Glutamatergic neuron (in vitro differentiated cells): ENCODE results near the gene HHIPL1. TPM values are rescaled to one million over a fixed set of nuclear protein-coding genes. Genes with fewer than 3 reads are reported as not detected.

Experiments used
- DNase-seq: peaks from one replicate; pipeline ENCODE4 v3.0.0; 2022
- H3K27ac Mint-ChIP-seq: one replicate; pipeline ENCODE4 v1.8.0; 2020; ENCODE audit warnings: mild to moderate bottlenecking, mixed read lengths, inconsistent platforms; ENCODE audit not compliant: unreplicated experiment
- H3K27me3 Mint-ChIP-seq: one replicate; pipeline ENCODE4 v1.8.0; 2020; ENCODE audit warnings: mild to moderate bottlenecking, moderate library complexity, mixed read lengths, inconsistent platforms; ENCODE audit not compliant: unreplicated experiment
- H3K36me3 Mint-ChIP-seq: one replicate; pipeline ENCODE4 v1.8.0; 2020; ENCODE audit warnings: mild to moderate bottlenecking, mixed read lengths, inconsistent platforms; ENCODE audit not compliant: unreplicated experiment
- H3K4me1 Mint-ChIP-seq: one replicate; pipeline ENCODE4 v1.8.0; 2020; ENCODE audit warnings: mild to moderate bottlenecking, low read depth, mixed read lengths, inconsistent platforms; ENCODE audit not compliant: unreplicated experiment
- H3K4me3 Mint-ChIP-seq: one replicate; pipeline ENCODE4 v1.8.0; 2020; ENCODE audit warnings: mild to moderate bottlenecking, mixed read lengths, inconsistent platforms; ENCODE audit not compliant: unreplicated experiment
- H3K9me3 Mint-ChIP-seq: one replicate; pipeline ENCODE4 v1.8.0; 2020; ENCODE audit warnings: mild to moderate bottlenecking, moderate library complexity, mixed read lengths, inconsistent platforms; ENCODE audit not compliant: unreplicated experiment
- CTCF ChIP-seq: fragments of 200-600 bp; sonication (generic); IDR thresholded peaks from one replicate; pipeline ENCODE4 v1.5.0; 2021; ENCODE audit not compliant: partially characterized antibody, unreplicated experiment
- total RNA-seq: library from RNA; stranded (reverse); fragmentation: NEBNext Ultra II Directional; extraction: Animal tissue kit (Norgen Biotek cat#: 25700); gene quantifications from one replicate; pipeline ENCODE4 v1.2.1, GENCODE V29; 2021; ENCODE audit not compliant: unreplicated experiment

Gene HHIPL1
- total RNA-seq, 1 donor from 2014 or later, result 0.47 TPM

- peaks cover 8% of the 10 kb centered on the region for H3K27me3 Mint-ChIP-seq
- peaks cover 8% of the 10 kb centered on the region for H3K9me3 Mint-ChIP-seq
- DNase-seq, result no peak
- H3K27ac Mint-ChIP-seq, result no peak overlapping the region
- H3K4me1 Mint-ChIP-seq, result peaks cover 7% of the 10 kb centered on the region
- no peaks in the 10 kb centered on the region for H3K36me3 Mint-ChIP-seq
- no peak overlapping the region for H3K4me3 Mint-ChIP-seq
- no peak for TF ChIP-seq CTCF
These were observed 36.9 kb downstream of the HHIPL1 start for GRCh38 chr14:99681832-99682148.

- Mint-ChIP-seq H3K4me3 (peak overlapping the region; percentile 84), H3K27me3 (peaks cover 8% of the 10 kb centered on the region), H3K4me1 (peaks cover 7% of the 10 kb centered on the region), H3K9me3 (peaks cover 5% of the 10 kb centered on the region), H3K36me3 (no peaks in the 10 kb centered on the region), H3K27ac (no peak overlapping the region)
- TF ChIP-seq CTCF, result peak; percentile 96
- peak; percentile 94 for DNase-seq
These were observed 38.1 kb downstream of the HHIPL1 start for GRCh38 chr14:99682809-99683618.

GRCh38 chr14:99683619-99684409 lies 38.9 kb downstream of the HHIPL1 start, which contains the start of gene CYP46A1:
Gene CYP46A1, plus strand, starts transcription at chr14:99684298. Its CDS starts 120 bp downstream, at chr14:99684418.
- DNase-seq, result peak; percentile 99
- no peak for TF ChIP-seq CTCF
- no peak within 1 kb of the TSS for H3K27ac Mint-ChIP-seq
- H3K9me3 Mint-ChIP-seq, result peaks cover 3% of the 10 kb centered on the region
- peaks cover 7% of the 10 kb centered on the region for H3K4me1 Mint-ChIP-seq
- H3K27me3 Mint-ChIP-seq, result peaks cover 8% of the 10 kb centered on the region
- no peaks in the 10 kb centered on the region for H3K36me3 Mint-ChIP-seq
- peak within 1 kb of the TSS; percentile 84 for H3K4me3 Mint-ChIP-seq

GRCh38 chr14:99684410-99684934 lies 39.5 kb downstream of the HHIPL1 start:
- peaks cover 3% of the 10 kb centered on the region for H3K9me3 Mint-ChIP-seq
- H3K36me3 Mint-ChIP-seq, result no peaks in the 10 kb centered on the region
- peak overlapping the region; percentile 30 for H3K4me3 Mint-ChIP-seq
- peaks cover 7% of the 10 kb centered on the region for H3K4me1 Mint-ChIP-seq
- no peak overlapping the region for H3K27ac Mint-ChIP-seq
- DNase-seq, result peak; percentile 61
- H3K27me3 Mint-ChIP-seq, result peaks cover 9% of the 10 kb centered on the region
- no peak for TF ChIP-seq CTCF

GRCh38 chr14:99685151-99685591 lies 40.2 kb downstream of the HHIPL1 start:
- H3K9me3 Mint-ChIP-seq, result peaks cover 4% of the 10 kb centered on the region
- H3K4me3 Mint-ChIP-seq, result peak overlapping the region; percentile 13
- no peak for TF ChIP-seq CTCF
- H3K4me1 Mint-ChIP-seq, result peaks cover 7% of the 10 kb centered on the region
- no peak overlapping the region for H3K27ac Mint-ChIP-seq
- H3K36me3 Mint-ChIP-seq, result no peaks in the 10 kb centered on the region
- DNase-seq, result no peak
- H3K27me3 Mint-ChIP-seq, result peaks cover 9% of the 10 kb centered on the region
